RWPE2 (cell line): ENCODE results near the gene TET2.
A peak's percentile ranks its signal among the peaks of the same experiment; 100 is the strongest.

Source experiments
- ATAC-seq: fragments of 200-7000 bp; cut with Tn5 transposase; 3 replicates; pipeline ENCODE4 v1.9.1; 2021; ENCODE audit warnings: low read depth
- DNase-seq: peaks from one replicate; pipeline ENCODE4 v3.0.0-alpha.2; 2020; ENCODE audit warnings: low spot score
- H3K27ac ChIP-seq: fragments of 450-650 bp; 2 replicates; pipeline ENCODE4 v1.5.1; 2017; ENCODE audit warnings: mild to moderate bottlenecking; ENCODE audit not compliant: poor library complexity, severe bottlenecking
- H3K27me3 ChIP-seq: fragments of 250-450 bp; sonication (Bioruptor Pico); 2 replicates; pipeline ENCODE4 v1.5.1; 2021; ENCODE audit warnings: mild to moderate bottlenecking, moderate library complexity; ENCODE audit not compliant: insufficient read depth, poor library complexity, severe bottlenecking
- H3K36me3 ChIP-seq: fragments of 250-450 bp; sonication (Bioruptor Pico); 2 replicates; pipeline ENCODE4 v1.5.1; 2020; ENCODE audit warnings: low read depth, mild to moderate bottlenecking, moderate library complexity
- H3K4me1 ChIP-seq: fragments of 250-450 bp; sonication (Bioruptor Pico); 2 replicates; pipeline ENCODE4 v1.5.1; 2021; ENCODE audit warnings: mild to moderate bottlenecking, moderate library complexity; ENCODE audit not compliant: insufficient read depth, poor library complexity, severe bottlenecking
- H3K4me3 ChIP-seq: fragments of 250-450 bp; sonication (Bioruptor Pico); 2 replicates; pipeline ENCODE4 v1.5.1; 2021; ENCODE audit warnings: mild to moderate bottlenecking, moderate library complexity; ENCODE audit not compliant: severe bottlenecking
- H3K9me3 ChIP-seq: fragments of 250-450 bp; sonication (Bioruptor Pico); 2 replicates; pipeline ENCODE4 v1.5.1; 2021; ENCODE audit warnings: mild to moderate bottlenecking, moderate library complexity; ENCODE audit not compliant: severe bottlenecking
- CTCF ChIP-seq: fragments of 450-650 bp; IDR thresholded peaks from one replicate; pipeline ENCODE4 v1.5.1; 2017; ENCODE audit warnings: mild to moderate bottlenecking, moderate library complexity; ENCODE audit not compliant: poor library complexity, severe bottlenecking

Gene TET2

GRCh38 chr4:105171912-105172311 is 25.2 kb downstream of the TET2 start:
- Histone ChIP-seq H3K27ac (no peak overlapping the region), H3K27me3 (no peaks in the 10 kb centered on the region), H3K4me3 (no peak overlapping the region), H3K9me3 (no peaks in the 10 kb centered on the region), H3K36me3 (no peaks in the 10 kb centered on the region), H3K4me1 (no peaks in the 10 kb centered on the region)
- ATAC-seq (no peak), DNase-seq (no peak)
- no peak for TF ChIP-seq CTCF

- no peak overlapping the region for H3K4me3 ChIP-seq
- H3K4me1 ChIP-seq: no peaks in the 10 kb centered on the region
- ATAC-seq (no peak), DNase-seq (no peak)
- H3K27ac ChIP-seq: no peak overlapping the region
- no peaks in the 10 kb centered on the region for H3K9me3 ChIP-seq
- H3K27me3 ChIP-seq: no peaks in the 10 kb centered on the region
- no peak for TF ChIP-seq CTCF
- H3K36me3 ChIP-seq: no peaks in the 10 kb centered on the region
Measured at GRCh38 chr4:105174098-105174497, 27.4 kb downstream of the TET2 start.

- Histone ChIP-seq H3K4me3 (no peak overlapping the region), H3K9me3 (no peaks in the 10 kb centered on the region), H3K27me3 (no peaks in the 10 kb centered on the region), H3K4me1 (peaks cover 12% of the 10 kb centered on the region), H3K36me3 (peaks cover 4% of the 10 kb centered on the region; the same call in 1 of the 2 replicates), H3K27ac (no peak overlapping the region)
- TF ChIP-seq CTCF: no peak
- ATAC-seq (no peak), DNase-seq (no peak)
Measured at GRCh38 chr4:105179539-105180401, 33.1 kb downstream of the TET2 start.

- Histone ChIP-seq H3K36me3 (peaks cover 4% of the 10 kb centered on the region; the same call in 1 of the 2 replicates), H3K9me3 (no peaks in the 10 kb centered on the region), H3K4me3 (no peak overlapping the region), H3K27ac (no peak overlapping the region), H3K27me3 (no peaks in the 10 kb centered on the region), H3K4me1 (peaks cover 12% of the 10 kb centered on the region)
- no peak for DNase-seq
- no peak for ATAC-seq
- TF ChIP-seq CTCF: no peak
Measured at GRCh38 chr4:105181259-105181658, 34.6 kb downstream of the TET2 start.

GRCh38 chr4:105182211-105182610 is 35.5 kb downstream of the TET2 start:
- no peak for DNase-seq
- Histone ChIP-seq H3K9me3 (no peaks in the 10 kb centered on the region), H3K4me1 (peaks cover 12% of the 10 kb centered on the region), H3K27ac (no peak overlapping the region), H3K4me3 (no peak overlapping the region), H3K27me3 (no peaks in the 10 kb centered on the region), H3K36me3 (peaks cover 4% of the 10 kb centered on the region; the same call in 1 of the 2 replicates)
- peak; percentile 74 for ATAC-seq
- no peak for TF ChIP-seq CTCF
